ENCODE measurements around the gene ACR.
A peak's percentile ranks its signal among the peaks of the same experiment; 100 is the strongest.

Gene ACR

DNA sequence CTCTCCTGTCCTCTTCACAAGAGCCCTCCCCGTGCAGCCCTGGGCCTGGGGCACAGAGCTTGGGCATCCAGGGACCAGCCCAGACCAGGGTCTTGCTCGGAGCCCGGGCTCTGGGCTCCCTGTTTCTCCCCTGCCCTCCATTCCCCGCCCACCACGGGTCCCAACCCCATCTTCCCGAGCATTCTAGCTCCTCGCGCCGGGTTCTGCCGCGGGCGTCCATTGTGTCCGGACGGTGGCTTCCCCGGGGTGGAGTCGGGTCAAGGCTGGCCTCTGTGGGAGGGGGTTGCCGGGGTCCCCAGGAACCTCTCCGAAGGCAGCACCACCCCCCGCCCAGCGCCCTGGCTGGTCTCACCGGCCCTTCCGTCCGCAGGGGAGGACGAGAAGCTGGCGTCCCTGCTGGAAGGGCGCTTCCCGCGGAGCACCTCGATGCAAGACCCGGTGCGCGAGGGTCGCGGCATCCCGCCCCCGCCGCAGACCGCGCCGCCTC lies 18.1 kb upstream of the ACR start:
- no peak for DNase-seq

GRCh38 chr22:50720301-50721256 lies 17.4 kb upstream of the ACR start:
- DNase-seq = no peak

DNA sequence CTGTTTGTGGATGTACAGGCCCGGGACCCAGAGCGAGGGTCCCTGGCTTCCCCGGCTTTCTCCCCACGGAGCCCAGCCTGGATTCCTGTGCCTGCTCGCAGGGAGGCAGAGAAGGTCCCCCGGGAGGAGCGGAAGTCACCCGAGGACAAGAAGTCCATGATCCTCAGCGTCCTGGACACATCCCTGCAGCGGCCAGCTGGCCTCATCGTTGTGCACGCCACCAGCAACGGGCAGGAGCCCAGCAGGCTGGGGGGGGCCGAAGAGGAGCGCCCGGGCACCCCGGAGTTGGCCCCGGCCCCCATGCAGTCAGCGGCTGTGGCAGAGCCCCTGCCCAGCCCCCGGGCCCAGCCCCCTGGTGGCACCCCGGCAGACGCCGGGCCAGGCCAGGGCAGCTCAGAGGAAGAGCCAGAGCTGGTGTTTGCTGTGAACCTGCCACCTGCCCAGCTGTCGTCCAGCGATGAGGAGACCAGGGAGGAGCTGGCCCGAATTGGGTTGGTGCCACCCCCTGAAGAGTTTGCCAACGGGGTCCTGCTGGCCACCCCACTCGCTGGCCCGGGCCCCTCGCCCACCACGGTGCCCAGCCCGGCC lies 16.7 kb upstream of the ACR start:
- DNase-seq = no peak

DNA sequence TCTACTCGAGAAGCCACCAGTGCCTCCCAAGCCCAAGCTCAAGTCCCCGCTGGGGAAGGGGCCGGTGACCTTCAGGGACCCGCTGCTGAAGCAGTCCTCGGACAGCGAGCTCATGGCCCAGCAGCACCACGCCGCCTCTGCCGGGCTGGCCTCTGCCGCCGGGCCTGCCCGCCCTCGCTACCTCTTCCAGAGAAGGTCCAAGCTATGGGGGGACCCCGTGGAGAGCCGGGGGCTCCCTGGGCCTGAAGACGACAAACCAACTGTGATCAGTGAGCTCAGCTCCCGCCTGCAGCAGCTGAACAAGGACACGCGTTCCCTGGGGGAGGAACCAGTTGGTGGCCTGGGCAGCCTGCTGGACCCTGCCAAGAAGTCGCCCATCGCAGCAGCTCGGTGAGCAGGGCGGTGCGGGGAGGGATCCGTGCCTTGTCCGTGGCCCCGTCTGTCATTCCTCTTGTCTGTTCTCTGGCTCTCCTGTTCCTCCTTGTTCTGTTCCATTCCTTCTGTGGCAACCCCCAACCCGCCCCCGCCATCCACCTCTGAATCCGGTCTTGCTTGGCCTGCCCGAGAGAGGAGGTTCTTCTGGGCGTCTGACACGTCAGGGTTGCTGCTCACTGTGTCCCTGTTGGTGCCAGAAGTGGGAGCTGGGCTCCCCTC lies 15.8 kb upstream of the ACR start:
- DNase-seq = no peak

GRCh38 chr22:50722716-50723428 lies 15.1 kb upstream of the ACR start:
- no peak for DNase-seq

GRCh38 chr22:50723991-50724390 lies 14.0 kb upstream of the ACR start:
- no peak for DNase-seq

GRCh38 chr22:50724616-50725015 lies 13.4 kb upstream of the ACR start:
- DNase-seq = no peak

GRCh38 chr22:50725597-50725996 lies 12.4 kb upstream of the ACR start:
- DNase-seq = no peak

- DNase-seq = no peak
Observed at GRCh38 chr22:50726643-50727340, 11.2 kb upstream of the ACR start.

GRCh38 chr22:50727678-50728522 lies 10.1 kb upstream of the ACR start:
- no peak for DNase-seq

DNA sequence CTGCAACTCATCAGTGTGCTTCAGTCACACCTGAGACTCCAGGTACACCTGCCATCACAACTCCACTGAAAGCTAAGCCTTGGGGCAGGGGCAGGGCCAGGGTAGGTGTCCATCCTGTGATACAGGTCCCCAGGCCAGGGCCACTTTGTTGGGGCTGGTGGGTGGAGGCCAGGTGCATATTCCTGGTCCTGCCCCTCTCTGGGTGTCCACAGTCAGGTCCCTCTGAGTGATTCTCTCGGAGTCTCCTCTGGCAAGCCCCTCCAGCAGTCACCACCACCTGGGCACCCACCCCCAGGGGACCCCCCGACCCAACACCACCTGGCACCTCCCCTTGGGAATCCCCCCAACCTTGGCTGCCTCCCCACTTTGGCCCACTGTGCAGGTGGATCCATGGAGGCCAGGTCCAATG lies 9.5 kb upstream of the ACR start:
- DNase-seq = no peak

DNA sequence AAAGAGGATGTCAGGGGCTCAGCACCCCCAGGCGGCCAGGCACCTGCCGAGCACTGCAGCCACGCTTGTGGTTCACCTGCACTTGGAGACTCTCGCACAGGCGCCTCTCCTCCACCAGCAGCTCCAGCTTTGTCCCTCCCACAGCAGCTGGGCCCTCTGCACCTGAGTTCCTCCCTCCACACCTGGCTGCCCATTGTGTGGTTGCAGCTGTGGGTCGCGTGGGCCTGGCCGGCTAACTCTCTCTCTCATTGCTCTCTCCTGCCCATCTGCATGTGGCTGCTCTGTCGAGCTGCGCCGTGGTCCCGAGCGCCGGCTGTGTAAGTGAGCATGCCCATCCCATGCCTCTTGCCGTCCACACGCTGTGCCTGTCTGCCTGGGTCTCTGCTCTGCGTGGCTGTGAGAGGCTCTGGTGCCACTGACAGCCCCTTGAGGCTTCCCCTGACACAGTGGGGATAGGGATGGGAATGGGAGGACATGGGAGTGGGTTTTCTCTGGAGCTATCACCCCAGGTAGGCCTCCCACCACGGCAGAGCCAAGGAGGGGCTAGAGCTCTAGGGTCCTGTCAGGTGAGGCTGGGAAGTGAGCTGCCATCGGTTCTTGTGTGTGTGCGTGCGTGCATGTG lies 8.5 kb upstream of the ACR start:
- no peak for DNase-seq

DNA sequence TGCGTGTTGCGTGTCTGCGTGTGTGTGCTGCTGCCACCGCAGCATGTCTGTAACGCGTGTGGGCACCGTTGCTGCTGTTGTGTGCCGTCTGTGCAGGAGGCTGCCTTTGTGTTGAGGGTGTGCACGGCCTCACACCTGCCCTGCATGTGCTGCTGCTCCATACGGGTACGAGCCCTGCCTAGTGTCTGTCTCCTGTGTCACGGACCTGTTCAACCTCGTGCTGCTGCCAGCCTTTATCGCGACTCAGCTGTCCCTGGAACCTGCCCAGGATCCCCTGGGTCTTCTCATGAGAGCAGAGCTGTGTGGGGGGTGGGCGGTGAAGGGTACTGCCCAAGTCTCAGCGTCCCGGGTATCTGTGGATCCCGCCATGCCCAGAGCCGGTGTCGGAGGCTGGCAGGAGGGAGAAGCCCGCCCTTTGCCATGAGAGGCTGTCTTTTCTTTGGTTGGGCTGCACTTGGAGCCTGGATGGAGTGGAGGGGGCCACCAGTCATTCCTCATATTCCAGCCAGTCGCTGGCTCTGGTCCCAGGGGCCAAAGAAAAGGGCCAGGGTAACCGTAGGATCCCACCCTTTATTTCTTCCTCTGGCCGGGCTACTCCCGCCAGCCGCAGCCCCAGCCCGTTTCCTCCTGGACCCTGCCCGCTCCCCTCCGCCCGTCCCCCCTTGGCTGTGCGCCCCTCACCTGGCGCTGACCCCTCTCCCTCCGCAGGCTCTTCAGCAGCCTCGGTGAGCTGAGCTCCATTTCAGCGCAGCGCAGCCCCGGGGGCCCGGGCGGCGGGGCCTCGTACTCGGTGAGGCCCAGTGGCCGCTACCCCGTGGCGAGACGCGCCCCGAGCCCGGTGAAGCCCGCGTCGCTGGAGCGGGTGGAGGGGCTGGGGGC lies 7.8 kb upstream of the ACR start:
- DNase-seq = no peak

DNA sequence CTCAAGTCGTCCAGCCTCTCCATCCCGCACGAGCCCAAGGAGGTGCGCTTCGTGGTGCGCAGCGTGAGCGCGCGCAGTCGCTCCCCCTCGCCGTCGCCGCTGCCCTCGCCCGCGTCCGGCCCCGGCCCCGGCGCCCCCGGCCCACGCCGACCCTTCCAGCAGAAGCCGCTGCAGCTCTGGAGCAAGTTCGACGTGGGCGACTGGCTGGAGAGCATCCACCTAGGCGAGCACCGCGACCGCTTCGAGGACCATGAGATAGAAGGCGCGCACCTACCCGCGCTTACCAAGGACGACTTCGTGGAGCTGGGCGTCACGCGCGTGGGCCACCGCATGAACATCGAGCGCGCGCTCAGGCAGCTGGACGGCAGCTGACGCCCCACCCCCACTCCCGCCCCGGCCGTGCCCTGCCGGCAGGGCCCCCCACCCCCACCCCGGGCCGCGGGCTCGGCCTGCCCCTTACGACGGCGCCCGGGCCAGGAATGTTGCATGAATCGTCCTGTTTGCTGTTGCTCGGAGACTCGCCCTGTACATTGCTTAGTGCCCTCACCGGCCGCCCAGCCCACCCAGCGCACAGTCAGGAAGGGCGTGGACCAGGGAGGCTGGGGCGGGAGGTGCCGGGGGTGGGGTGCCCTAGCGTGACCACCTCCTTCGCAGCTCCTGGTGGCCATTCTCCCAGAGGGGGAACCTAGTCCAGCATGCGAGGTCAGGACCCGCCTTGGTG lies 6.9 kb upstream of the ACR start:
- DNase-seq = no peak

GRCh38 chr22:50731811-50732624 lies 6.0 kb upstream of the ACR start:
- peak; percentile 61 for DNase-seq

DNA sequence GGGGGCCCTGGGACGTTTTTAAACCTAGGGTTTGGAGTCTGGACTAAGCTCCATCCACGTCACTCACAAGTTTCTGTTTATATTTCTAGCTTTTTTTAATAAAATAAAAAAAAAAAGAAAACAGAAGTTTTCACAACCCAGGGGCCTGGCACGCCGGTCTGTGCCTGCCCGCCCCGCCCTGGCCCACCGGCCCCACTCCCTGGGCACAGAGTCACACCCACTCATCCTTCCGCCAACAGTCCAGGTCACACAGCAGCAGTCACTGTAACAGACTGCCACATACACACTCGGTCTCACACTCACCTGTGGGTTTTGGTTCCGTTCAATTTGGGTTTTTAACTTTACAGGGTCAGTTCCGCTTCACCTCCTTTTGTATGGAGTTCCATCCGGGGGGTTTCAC lies 5.3 kb upstream of the ACR start:
- no peak for DNase-seq

GRCh38 chr22:50733521-50734342 lies 4.3 kb upstream of the ACR start:
- no peak for DNase-seq
